Mucosa of stomach (tissue), 1 donor: Measurements from ENCODE around the gene C3AR1.
"Not testable (repeated sequence)": the region's sequence is repeated elsewhere in the genome, so short reads cannot be mapped to it uniquely, and the experiment has no call there.

Experiments used
- H3K27me3 ChIP-seq: one replicate; pipeline ENCODE4 v1.7.0; 2013; ENCODE audit warnings: mild to moderate bottlenecking, low read length; ENCODE audit not compliant: control insufficient read depth, insufficient read depth
- H3K36me3 ChIP-seq: one replicate; pipeline ENCODE4 v1.7.0; 2013; ENCODE audit warnings: low read length; ENCODE audit not compliant: control insufficient read depth, insufficient read depth
- H3K4me1 ChIP-seq: one replicate; pipeline ENCODE4 v1.7.0; 2013; ENCODE audit warnings: mild to moderate bottlenecking, low read length; ENCODE audit not compliant: control insufficient read depth, insufficient read depth
- H3K4me3 ChIP-seq: one replicate; pipeline ENCODE4 v1.7.0; 2013; ENCODE audit warnings: low read length
- H3K9ac ChIP-seq: one replicate; pipeline ENCODE4 v1.7.0; 2013; ENCODE audit warnings: mild to moderate bottlenecking, low read length, moderate library complexity
- H3K9me3 ChIP-seq: one replicate; pipeline ENCODE4 v1.7.0; 2013; ENCODE audit warnings: mild to moderate bottlenecking, low read length, moderate library complexity; ENCODE audit not compliant: control insufficient read depth
- donor health status: Pancreatic carcinoma.

The C3AR1 gene

DNA sequence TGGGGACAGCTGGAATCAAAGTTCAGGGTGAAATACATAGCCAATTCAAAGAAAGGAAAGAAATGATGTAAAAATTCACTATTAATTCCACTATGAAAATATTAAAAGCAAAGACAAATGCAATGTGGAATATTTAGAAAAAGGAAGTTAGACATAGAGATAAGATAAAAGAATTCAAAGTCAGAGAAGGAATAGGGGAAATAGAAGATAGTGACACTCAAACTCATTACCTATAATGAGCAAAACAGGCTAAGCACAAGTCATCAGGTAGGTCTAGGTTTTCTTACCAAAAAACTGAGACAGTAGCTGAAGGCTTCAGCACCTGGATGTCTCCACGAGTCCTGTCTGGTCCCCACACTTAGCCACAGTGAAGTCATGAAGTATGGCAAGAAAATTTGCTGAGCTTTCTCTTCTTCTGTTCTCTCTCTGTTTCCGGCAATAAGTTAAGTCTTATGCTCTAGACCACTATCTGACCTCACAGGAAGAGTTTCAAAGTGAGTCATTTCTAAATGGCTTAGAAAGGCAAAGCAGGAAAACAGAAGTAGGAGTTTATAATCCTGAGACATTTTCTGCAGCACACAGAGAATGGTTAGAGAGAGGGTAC lies at the start of gene C3AR1:
TSS of gene C3AR1 (minus strand) at position 369 of the 604 bp plus-strand sequence. CDS start 6,174 bp downstream, outside the sequence.
- no peaks in the 10 kb centered on the region for H3K27me3 ChIP-seq
- no peaks in the 10 kb centered on the region for H3K4me1 ChIP-seq
- H3K4me3 ChIP-seq = no peak within 1 kb of the TSS
- H3K9me3 ChIP-seq = no peaks in the 10 kb centered on the region
- peak within 1 kb of the TSS; percentile 10 for H3K9ac ChIP-seq
- no peaks in the 10 kb centered on the region for H3K36me3 ChIP-seq

DNA sequence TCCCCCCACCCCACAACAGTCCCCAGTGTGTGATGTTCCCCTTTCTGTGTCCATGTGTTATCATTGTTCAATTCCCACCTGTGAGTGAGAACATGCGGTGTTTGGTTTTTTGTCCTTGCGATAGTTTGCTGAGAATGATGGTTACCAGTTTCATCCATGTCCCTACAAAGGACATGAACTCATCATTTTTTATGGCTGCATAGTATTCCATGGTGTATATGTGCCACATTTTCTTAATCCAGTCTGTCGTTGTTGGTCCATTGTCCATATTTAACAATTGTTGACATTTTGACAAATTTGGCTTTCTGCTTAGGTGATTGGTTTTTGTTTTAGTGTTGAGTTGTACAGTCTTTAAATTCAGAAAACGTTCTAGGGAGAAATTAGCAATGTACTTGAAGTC lies 47.0 kb upstream of the C3AR1 start:
- not testable (repeated sequence) for H3K36me3 ChIP-seq, H3K27me3 ChIP-seq

DNA sequence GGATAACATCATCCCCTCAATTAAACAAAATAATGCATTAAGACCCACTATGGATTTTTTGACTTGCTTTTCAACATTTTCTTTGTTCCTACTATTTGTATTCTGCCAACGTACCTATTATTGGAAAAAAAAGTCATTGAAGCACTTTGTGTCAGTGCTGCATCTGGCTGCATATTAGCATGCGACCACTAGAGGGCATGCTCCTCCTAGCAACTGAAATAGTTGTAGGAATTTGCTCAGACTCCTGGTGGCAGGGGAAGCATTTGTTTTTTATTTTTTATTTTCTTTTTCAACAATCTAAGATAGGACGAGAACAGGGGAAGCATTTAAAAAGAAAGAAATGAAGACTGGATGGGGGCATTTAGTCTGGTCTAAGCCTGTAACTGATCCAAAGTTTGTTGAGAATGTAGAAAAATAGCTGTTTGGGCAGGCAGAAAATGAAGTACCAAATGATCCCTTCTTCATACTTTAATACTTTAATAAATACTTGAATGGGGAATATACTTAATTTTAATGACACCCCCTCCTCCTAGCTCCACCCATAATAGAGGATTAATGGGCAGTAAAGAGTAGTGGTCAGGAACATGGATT lies 42.7 kb upstream of the C3AR1 start:
- Histone ChIP-seq H3K36me3 (no peaks in the 10 kb centered on the region), H3K9me3 (no peaks in the 10 kb centered on the region), H3K4me1 (no peaks in the 10 kb centered on the region), H3K9ac (peak overlapping the region; percentile 38), H3K27me3 (no peaks in the 10 kb centered on the region), H3K4me3 (no peak overlapping the region)

More for the DNA sequence above, 47.0 kb upstream of the C3AR1 start:
- not testable (repeated sequence) for H3K4me1 ChIP-seq, H3K4me3 ChIP-seq, H3K9me3 ChIP-seq, H3K9ac ChIP-seq

DNA sequence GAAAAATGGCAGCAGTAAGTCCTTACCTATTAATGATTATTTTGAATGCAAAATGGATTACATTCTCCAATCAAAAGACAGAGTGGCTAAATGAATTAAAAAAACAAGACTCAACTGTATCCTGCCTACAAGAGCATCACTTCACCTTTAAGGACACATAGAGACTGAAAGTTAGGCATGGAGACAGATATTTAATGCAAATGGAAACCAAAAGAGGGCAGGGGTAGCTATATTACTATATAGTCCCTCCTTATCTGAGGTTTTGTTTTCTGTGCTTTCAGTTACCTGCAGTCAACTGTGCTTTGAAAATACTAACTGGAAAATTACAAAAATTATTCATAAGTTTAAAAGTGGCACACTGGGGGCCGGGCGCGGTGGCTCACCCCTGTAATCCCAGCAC lies 33.1 kb upstream of the C3AR1 start:
- H3K4me1 ChIP-seq = no peaks in the 10 kb centered on the region
- H3K36me3 ChIP-seq = peaks cover 9% of the 10 kb centered on the region
- no peak overlapping the region for H3K9ac ChIP-seq
- H3K9me3 ChIP-seq = no peaks in the 10 kb centered on the region
- no peak overlapping the region for H3K4me3 ChIP-seq
- H3K27me3 ChIP-seq = no peaks in the 10 kb centered on the region

DNA sequence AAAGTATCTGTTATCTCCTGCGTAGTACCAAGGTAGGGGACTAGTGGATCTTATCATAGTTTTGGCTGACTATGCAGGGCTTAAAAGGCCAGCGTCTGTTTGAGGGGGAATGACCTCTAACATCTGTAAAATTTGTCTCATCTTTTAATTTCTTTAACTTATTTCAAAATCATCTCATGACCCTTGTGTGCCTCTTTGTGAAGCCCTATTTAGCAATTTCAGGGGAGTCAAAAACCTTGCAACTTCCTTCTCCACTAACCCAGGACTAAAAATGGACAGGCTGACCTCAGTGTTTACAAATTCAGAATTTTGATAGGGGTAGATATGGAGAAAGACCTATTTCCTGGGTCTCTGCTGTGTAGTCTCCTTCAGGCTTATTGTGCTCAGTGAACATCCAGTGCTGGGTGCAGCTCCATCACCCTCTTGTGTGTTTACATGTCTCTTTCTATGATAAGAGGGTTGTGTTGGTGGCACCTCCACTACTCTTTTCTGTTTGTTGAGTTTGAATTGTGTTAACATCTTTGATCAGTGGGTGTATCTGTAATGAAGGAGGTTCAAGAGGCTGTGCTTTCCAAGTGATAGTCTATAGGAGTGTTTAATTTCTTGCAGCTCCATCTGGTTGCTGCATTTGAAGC lies 30.2 kb upstream of the C3AR1 start:
- Histone ChIP-seq H3K27me3 (no peaks in the 10 kb centered on the region), H3K9me3 (no peaks in the 10 kb centered on the region), H3K4me1 (no peaks in the 10 kb centered on the region), H3K9ac (no peak overlapping the region), H3K4me3 (no peak overlapping the region), H3K36me3 (peaks cover 20% of the 10 kb centered on the region)

DNA sequence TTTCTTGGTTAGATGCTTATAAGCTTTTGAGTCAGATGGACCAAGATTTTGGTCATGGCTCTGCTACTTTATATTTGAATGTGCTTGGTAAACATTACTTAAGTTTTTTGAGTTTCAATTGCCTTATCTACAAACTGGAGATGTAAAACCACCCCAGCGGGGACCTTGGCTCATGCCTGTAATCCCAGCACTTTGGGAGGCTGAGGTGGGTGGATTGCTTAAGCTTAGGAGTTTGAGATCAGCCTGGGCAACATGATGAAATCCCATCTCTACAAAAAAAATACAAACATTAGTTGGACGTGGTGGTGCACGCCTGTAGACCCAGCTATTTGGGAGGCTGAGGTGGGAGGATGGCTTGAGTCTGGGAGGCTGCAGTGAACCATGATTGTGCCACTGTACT lies 27.1 kb upstream of the C3AR1 start:
- H3K4me1 ChIP-seq = peaks cover under 1% of the 10 kb centered on the region
- H3K27me3 ChIP-seq = no peaks in the 10 kb centered on the region
- no peak overlapping the region for H3K4me3 ChIP-seq
- peaks cover 20% of the 10 kb centered on the region for H3K36me3 ChIP-seq
- no peak overlapping the region for H3K9ac ChIP-seq
- H3K9me3 ChIP-seq = no peaks in the 10 kb centered on the region

DNA sequence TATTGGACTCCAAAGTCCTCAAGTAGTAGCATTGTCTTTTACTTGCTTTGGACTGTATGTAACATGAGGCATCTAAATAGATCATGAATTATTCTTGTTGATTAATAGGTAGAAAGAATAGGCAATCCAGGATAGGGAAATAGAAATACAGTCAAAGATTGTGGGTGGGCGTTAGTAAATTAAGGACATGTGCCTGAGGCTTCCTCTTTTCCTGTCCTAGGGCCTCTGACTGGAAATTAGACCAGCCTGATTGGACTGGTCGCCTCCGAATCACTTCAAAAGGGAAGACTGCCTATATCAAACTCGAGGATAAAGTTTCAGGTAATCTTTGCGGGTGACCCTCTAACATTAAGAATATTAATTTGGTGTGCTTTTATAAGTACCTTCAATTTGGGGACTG lies 23.6 kb upstream of the C3AR1 start:
- H3K4me1 ChIP-seq = peaks cover 11% of the 10 kb centered on the region
- peaks cover 12% of the 10 kb centered on the region for H3K36me3 ChIP-seq
- H3K9me3 ChIP-seq = no peaks in the 10 kb centered on the region
- no peaks in the 10 kb centered on the region for H3K27me3 ChIP-seq
- H3K9ac ChIP-seq = no peak overlapping the region
- no peak overlapping the region for H3K4me3 ChIP-seq

DNA sequence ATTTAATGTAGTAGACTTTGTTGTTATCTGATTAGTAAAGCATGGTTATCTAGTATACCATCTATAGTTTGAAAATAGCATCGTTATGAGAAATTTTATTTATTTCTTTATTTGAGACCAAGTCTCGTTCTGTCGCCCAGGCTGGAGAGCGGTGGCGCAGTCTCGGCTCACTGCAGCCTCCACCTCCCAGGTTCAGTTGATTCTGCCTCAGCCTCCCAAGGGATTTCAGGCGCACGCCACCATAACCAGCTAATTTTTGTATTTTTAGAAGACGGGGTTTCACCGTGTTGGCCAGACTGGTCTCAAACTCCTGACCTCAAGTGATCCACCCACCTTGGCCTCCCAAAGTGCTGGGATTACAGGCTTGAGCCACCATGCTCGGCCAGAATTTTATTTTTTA lies 23.1 kb upstream of the C3AR1 start:
- Histone ChIP-seq H3K36me3 (peaks cover 12% of the 10 kb centered on the region), H3K4me1 (peaks cover 11% of the 10 kb centered on the region)
- H3K9ac ChIP-seq, H3K27me3 ChIP-seq, H3K9me3 ChIP-seq, H3K4me3 ChIP-seq: not testable (repeated sequence)

DNA sequence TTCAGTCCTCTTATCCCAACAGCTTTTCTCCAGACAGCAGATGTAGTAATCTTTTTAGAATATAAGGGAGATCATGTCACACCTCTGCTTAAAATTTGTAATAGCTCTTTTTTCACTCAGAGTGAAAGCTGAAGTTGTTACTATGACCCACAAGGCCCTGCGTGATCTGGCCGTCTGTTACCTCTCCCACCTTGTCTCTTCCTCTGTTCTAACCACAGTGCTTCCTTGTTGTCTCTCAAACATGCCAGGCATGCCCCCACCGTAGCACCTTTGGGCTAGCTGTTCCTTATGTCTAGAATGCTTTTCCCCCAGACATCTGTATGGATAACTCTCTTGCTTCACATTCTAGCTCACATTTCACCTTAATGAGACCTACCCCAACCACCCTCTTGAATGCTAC lies 22.4 kb upstream of the C3AR1 start:
- H3K27me3 ChIP-seq = no peaks in the 10 kb centered on the region
- H3K36me3 ChIP-seq = peaks cover 12% of the 10 kb centered on the region
- no peak overlapping the region for H3K4me3 ChIP-seq
- H3K9ac ChIP-seq = no peak overlapping the region
- no peaks in the 10 kb centered on the region for H3K9me3 ChIP-seq
- peaks cover 17% of the 10 kb centered on the region for H3K4me1 ChIP-seq

DNA sequence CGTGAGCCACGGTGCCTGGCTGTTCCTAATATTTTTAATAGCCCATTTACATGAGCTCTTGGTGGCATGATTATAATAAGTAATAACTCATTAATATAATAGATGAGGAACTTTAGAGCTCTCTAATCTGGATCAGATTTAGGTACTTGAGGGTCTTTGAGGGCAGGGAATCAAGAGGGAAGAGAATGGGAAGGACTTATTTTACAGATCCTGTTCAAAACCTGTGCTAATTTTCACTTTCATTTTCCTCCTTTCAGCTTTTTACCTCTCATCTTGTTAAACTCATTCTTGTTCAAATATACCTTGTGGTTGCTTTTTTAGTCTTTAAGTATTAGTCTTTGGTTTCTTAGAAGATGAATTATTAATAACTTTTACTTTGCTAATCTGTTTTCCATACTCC lies 21.5 kb upstream of the C3AR1 start:
- Histone ChIP-seq H3K9me3 (no peaks in the 10 kb centered on the region), H3K27me3 (no peaks in the 10 kb centered on the region), H3K9ac (peak overlapping the region; percentile 17), H3K4me1 (peaks cover 20% of the 10 kb centered on the region), H3K36me3 (peaks cover 7% of the 10 kb centered on the region), H3K4me3 (no peak overlapping the region)

DNA sequence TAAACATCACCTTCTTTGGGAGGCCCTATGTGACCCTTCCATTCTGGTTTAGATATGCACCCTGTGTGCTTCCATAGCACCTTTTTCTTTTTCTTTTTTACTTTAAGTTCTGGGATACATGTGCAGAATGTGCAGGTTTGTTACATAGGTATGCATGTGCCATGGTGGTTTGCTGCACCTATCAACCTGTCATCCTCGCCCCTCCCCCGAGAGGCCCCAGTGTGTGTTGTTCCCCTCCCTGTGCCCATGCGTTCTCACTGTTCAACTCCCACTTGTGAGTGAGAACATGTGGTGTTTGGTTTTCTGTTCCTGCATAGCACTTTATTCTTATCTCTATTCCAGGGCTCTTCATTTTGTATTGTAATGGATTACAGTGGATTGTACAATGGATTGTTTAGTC lies 18.2 kb upstream of the C3AR1 start:
- H3K9ac ChIP-seq, H3K4me3 ChIP-seq, H3K9me3 ChIP-seq, H3K27me3 ChIP-seq, H3K36me3 ChIP-seq: not testable (repeated sequence)
- peaks cover 20% of the 10 kb centered on the region for H3K4me1 ChIP-seq

DNA sequence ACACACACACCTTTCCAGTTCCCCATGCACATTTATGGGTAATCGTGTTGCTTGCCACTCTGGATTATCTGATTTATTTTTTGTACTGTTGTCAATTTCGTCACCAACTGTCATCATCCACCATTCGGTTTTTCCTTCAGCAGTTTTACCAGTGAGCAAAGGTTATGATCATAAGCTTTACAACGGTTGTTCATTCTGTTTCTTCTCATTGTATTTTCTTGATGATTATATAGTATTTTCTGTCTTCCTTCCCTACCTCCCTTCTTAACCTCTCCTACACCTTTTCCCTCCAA lies 16.6 kb upstream of the C3AR1 start:
- peak overlapping the region; percentile 73 for H3K4me3 ChIP-seq
- no peaks in the 10 kb centered on the region for H3K27me3 ChIP-seq
- H3K9ac ChIP-seq = peak overlapping the region; percentile 95
- peaks cover 16% of the 10 kb centered on the region for H3K4me1 ChIP-seq
- H3K36me3 ChIP-seq = no peaks in the 10 kb centered on the region
- no peaks in the 10 kb centered on the region for H3K9me3 ChIP-seq
